ENCODE data around the gene PTPRN2. TPM values are rescaled to one million over a fixed set of nuclear protein-coding genes. Genes with fewer than 3 reads are reported as not detected.

The PTPRN2 gene
- total RNA-seq, 1 experiment from 2014 or later: 2.1 TPM

DNA sequence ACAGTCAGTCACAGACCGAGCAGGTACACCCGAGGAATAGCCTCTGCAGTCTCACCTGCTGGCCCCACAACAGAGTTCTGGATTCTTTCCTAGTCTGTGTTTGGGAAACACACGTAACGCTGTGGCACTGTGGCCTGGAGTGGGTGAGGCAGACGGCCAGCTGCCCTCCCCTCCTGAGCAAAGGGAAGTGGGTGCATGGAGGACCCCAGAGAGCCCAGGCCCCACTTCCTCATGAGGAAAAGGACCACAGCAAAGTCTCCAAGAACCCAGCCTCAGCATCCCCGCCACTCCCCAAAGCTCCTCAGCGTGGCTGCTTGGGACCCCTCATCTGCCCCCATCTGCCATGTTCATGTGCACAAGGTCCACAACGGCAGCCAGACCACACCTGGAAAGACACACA is 530.2 kb downstream of the PTPRN2 start:
- CTCF ChIA-PET: no interaction called here
- no peaks in the 10 kb centered on the region for H3K79me2 ChIP-seq (ENCODE audit: insufficient read depth, low read length)

More for the DNA sequence above, 530.2 kb downstream of the PTPRN2 start:
- no peaks in the 10 kb centered on the region for H4K20me1 ChIP-seq (ENCODE audit: insufficient read depth)
- no peaks in the 10 kb centered on the region for H3K9me2 ChIP-seq (ENCODE audit: insufficient read depth)
- BruUV-seq (replicated peaks): no TSS peak
- H3K36me3 ChIP-seq (ENCODE audit: control insufficient read depth in 1 of 2, insufficient read depth in 2 of 2, low read length in 2 of 2): no peaks in the 10 kb centered on the region
- H3K27ac ChIP-seq (ENCODE audit: low read depth, low read length): no peak overlapping the region
- no peaks in the 10 kb centered on the region for H3K27me3 ChIP-seq (ENCODE audit: insufficient read depth, low read length)
- TF ChIP-seq RAD21 (IDR thresholded peaks at IDR 0.05; ENCODE audit: low read depth): no peak
- no peak for TF ChIP-seq SIN3A (IDR thresholded peaks at IDR 0.05; ENCODE audit: low read depth)
- no peak for TF ChIP-seq ZNF274 (IDR thresholded peaks at IDR 0.05; ENCODE audit: low read depth, low read length)
- TF ChIP-seq, protein P1, sequence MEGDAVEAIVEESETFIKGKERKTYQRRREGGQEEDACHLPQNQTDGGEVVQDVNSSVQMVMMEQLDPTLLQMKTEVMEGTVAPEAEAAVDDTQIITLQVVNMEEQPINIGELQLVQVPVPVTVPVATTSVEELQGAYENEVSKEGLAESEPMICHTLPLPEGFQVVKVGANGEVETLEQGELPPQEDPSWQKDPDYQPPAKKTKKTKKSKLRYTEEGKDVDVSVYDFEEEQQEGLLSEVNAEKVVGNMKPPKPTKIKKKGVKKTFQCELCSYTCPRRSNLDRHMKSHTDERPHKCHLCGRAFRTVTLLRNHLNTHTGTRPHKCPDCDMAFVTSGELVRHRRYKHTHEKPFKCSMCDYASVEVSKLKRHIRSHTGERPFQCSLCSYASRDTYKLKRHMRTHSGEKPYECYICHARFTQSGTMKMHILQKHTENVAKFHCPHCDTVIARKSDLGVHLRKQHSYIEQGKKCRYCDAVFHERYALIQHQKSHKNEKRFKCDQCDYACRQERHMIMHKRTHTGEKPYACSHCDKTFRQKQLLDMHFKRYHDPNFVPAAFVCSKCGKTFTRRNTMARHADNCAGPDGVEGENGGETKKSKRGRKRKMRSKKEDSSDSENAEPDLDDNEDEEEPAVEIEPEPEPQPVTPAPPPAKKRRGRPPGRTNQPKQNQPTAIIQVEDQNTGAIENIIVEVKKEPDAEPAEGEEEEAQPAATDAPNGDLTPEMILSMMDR (IDR thresholded peaks at IDR 0.05 in 2 of 3, conservative IDR thresholded peaks at IDR 0.05 in 1 of 3; ENCODE audit: borderline replicate concordance in 1 of 3, insufficient read depth in 1 of 3, low read depth in 2 of 3, low read length in 2 of 3): no peak
- TF ChIP-seq JUND (IDR thresholded peaks at IDR 0.05): no peak
- no peak for TF ChIP-seq POLR2A (IDR thresholded peaks at IDR 0.05; ENCODE audit: borderline replicate concordance, extremely low read depth, insufficient read depth, insufficient read length)
- TF ChIP-seq, protein P2, sequence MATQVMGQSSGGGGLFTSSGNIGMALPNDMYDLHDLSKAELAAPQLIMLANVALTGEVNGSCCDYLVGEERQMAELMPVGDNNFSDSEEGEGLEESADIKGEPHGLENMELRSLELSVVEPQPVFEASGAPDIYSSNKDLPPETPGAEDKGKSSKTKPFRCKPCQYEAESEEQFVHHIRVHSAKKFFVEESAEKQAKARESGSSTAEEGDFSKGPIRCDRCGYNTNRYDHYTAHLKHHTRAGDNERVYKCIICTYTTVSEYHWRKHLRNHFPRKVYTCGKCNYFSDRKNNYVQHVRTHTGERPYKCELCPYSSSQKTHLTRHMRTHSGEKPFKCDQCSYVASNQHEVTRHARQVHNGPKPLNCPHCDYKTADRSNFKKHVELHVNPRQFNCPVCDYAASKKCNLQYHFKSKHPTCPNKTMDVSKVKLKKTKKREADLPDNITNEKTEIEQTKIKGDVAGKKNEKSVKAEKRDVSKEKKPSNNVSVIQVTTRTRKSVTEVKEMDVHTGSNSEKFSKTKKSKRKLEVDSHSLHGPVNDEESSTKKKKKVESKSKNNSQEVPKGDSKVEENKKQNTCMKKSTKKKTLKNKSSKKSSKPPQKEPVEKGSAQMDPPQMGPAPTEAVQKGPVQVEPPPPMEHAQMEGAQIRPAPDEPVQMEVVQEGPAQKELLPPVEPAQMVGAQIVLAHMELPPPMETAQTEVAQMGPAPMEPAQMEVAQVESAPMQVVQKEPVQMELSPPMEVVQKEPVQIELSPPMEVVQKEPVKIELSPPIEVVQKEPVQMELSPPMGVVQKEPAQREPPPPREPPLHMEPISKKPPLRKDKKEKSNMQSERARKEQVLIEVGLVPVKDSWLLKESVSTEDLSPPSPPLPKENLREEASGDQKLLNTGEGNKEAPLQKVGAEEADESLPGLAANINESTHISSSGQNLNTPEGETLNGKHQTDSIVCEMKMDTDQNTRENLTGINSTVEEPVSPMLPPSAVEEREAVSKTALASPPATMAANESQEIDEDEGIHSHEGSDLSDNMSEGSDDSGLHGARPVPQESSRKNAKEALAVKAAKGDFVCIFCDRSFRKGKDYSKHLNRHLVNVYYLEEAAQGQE (IDR thresholded peaks at IDR 0.05; ENCODE audit: low read depth): no peak
- TF ChIP-seq POLR2AphosphoS5 (IDR thresholded peaks at IDR 0.05; ENCODE audit: low read depth, low read length): no peak
- no peak for TF ChIP-seq SP1 (IDR thresholded peaks at IDR 0.05; ENCODE audit: low read depth)
- no peak for TF ChIP-seq CBX3 (IDR thresholded peaks at IDR 0.05; ENCODE audit: low read depth)
- no peak for TF ChIP-seq EZH2 (IDR thresholded peaks at IDR 0.05)
- no peak for TF ChIP-seq FOSL1 (IDR thresholded peaks at IDR 0.05; ENCODE audit: low read depth)
- no peaks in the 10 kb centered on the region for H3K4me1 ChIP-seq (ENCODE audit: control insufficient read depth in 1 of 2, insufficient read depth in 2 of 2, low read length in 2 of 2)
- ATAC-seq: no peak
- no peak overlapping the region for H3K9ac ChIP-seq (ENCODE audit: low read length)
- no peak overlapping the region for H3K4me3 ChIP-seq (replicated peaks in 1 of 2; ENCODE audit: low read depth in 1 of 2, low read length in 2 of 2)
- peaks cover 0 to 4% of the 10 kb centered on the region in 2 experiments; a peak in 2 of 4 replicates for H3K9me3 ChIP-seq (ENCODE audit: control insufficient read depth in 1 of 2, insufficient read depth in 1 of 2, low read depth in 1 of 2, low read length in 2 of 2)
- POLR2A ChIA-PET: no interaction called here
- no peak overlapping the region for H3K4me2 ChIP-seq (ENCODE audit: low read length)
- intact Hi-C loops (cut with micrococcal nuclease): no loop called here
- no peak for DNase-seq (ENCODE audit: low read depth, low spot score)
- RAD21 ChIA-PET (ENCODE audit: low non-redundant PET in 1 of 2, low total read pairs in 2 of 2, uncharacterized antibody in 2 of 2, unreplicated experiment in 2 of 2): no interaction called here
- H2AFZ ChIP-seq (ENCODE audit: low read depth, low read length, poor library complexity, severe bottlenecking): no peak overlapping the region
